Lower leg skin (tissue), 4 donors: ENCODE data around the gene CTRB1. TPM values are rescaled to one million over a fixed set of nuclear protein-coding genes. Genes with fewer than 3 reads are reported as not detected.
A peak's percentile ranks its signal among the peaks of the same experiment; 100 is the strongest.
"Not testable (repeated sequence)": the region's sequence is repeated elsewhere in the genome, so short reads cannot be mapped to it uniquely, and the experiment has no call there.

ENCODE experiments used
- DNase-seq, 2 donors: peaks; one replicate each; pipeline ENCODE4 v3.0.0-alpha.2; 2019; ENCODE audit warnings: low spot score in 2 of 2
- H3K4me3 ChIP-seq: fragments of 200-600 bp; sonication (generic); 2 replicates; pipeline ENCODE4 v1.5.1; 2017; ENCODE audit warnings: mild to moderate bottlenecking, low read depth; ENCODE audit not compliant: poor library complexity, severe bottlenecking
- POLR2A ChIP-seq, 2 donors: fragments of 450-650 bp; IDR thresholded peaks; one replicate each; pipeline ENCODE4 v1.6.1; 2016 to 2017; ENCODE audit warnings: antibody characterized with exemption in 2 of 2, mild to moderate bottlenecking in 1 of 2, moderate library complexity in 1 of 2
- WGBS, 2 donors: methylation state at CpG; one replicate each; pipeline ENCODE4 v1.1.5; 2018; 5-methylcytosine and 5-hydroxymethylcytosine counted together
- intact Hi-C: fragments of 100-400 bp; cut with DNase I; formaldehyde crosslinking; loops from one replicate; pipeline ENCODE4 v1.15.0; 2023; ENCODE audit warnings: low total_unique reads
- total RNA-seq, 4 donors: library from RNA; depleted of rRNA; stranded (reverse); fragments of >200 nt; gene quantifications; one replicate each; pipeline ENCODE4 v1.1.0, GENCODE V29; 2016
- TF ChIP-seq, protein P1 (sequence below), 3 donors: fragments of 450-650 bp; IDR thresholded peaks; one replicate each; pipeline ENCODE4 v1.5.1; 2016; ENCODE audit warnings: antibody characterized with exemption in 3 of 3, mild to moderate bottlenecking in 3 of 3, moderate library complexity in 2 of 3

CTRB1 gene
- total RNA-seq, 4 donors from 2014 or later, result 1.0 TPM; not detected in 3

DNA sequence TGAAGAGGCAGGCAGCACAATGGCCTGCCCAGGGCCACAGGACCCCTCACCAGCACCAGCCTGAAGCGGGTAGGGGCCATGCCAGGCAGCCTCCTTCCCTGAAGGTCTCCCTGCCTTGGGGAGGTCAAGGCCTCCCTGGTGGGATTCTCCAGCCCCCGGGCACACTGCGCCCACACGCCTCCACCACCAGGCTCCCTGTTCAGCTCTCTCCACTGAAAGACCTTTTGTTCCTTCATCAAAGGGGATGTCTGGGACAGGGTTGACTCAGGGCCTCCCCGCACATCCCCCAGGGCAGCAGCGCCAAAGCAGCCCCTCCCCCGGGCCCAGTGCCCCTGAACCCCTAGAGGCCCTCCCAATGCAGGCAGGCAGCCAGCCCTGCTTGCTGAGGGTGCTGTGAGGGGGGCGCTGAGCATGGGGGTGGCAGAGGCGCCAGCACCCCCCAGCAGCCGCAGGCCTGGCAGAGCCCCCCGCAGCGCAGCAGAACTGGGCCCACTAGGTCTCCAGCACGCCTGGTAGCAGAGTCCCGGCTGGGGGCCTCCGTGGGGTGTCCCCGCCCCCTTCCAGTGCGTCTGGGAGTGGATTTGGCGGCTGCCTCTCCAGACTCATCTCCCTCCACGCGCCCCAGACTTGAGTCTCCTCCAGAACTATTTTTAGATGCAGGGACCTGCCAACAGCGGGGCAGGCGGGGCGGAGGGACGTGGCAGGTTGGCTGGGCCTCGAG is 19.5 kb downstream of the CTRB1 start:
- TF ChIP-seq, protein P1, sequence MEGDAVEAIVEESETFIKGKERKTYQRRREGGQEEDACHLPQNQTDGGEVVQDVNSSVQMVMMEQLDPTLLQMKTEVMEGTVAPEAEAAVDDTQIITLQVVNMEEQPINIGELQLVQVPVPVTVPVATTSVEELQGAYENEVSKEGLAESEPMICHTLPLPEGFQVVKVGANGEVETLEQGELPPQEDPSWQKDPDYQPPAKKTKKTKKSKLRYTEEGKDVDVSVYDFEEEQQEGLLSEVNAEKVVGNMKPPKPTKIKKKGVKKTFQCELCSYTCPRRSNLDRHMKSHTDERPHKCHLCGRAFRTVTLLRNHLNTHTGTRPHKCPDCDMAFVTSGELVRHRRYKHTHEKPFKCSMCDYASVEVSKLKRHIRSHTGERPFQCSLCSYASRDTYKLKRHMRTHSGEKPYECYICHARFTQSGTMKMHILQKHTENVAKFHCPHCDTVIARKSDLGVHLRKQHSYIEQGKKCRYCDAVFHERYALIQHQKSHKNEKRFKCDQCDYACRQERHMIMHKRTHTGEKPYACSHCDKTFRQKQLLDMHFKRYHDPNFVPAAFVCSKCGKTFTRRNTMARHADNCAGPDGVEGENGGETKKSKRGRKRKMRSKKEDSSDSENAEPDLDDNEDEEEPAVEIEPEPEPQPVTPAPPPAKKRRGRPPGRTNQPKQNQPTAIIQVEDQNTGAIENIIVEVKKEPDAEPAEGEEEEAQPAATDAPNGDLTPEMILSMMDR (IDR thresholded peaks at IDR 0.05), result no peak
- no peak for TF ChIP-seq POLR2A (IDR thresholded peaks at IDR 0.05)
- 28 to 47% methylated on average over 14 to 16 of the region's 25 CpGs for WGBS, 2 donors
- no peak overlapping the region for H3K4me3 ChIP-seq
- DNase-seq, result peak in 1 of 2 donors; percentile 94
- intact Hi-C loops, result loop anchor here (5.0 kb wide), 2 partner anchors 149 to 164 kb away; no protein-coding TSS in a partner anchor

DNA sequence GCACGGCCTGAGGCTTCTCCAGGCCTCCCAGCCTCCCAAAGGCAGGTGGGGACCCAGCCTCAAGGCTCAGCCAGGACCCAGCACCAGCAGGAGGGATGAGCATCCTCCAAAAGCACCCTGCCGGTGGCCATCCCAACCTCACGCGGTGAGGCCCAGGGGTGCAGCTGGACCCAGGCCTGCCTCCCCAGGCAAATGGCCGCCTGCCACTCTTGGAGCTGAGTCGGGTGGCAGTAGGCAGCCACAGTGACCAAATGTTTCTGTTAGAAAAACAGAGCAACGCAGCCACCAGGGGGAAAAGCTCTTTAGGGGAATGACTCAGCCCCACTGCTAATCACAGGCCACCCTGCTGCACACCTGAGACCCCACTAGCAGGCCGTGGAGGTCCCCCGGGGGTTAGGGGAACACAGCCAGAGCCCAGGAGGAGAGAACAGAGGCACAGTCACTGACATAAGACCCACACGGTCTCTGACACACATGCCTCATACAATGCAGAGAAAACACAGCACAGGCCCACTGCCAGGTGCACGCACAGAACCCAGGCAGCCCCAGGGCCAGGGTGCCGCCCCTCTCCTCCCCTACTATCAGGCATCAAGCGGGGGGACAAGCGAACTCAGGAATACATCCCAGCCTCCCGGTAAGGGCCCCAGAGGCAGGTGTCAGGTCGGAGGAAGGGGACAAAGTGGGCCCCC is 20.2 kb downstream of the CTRB1 start:
- no peak for TF ChIP-seq POLR2A (IDR thresholded peaks at IDR 0.05)
- TF ChIP-seq, protein P1 (IDR thresholded peaks at IDR 0.05), result no peak
- WGBS, 2 donors, result 23 to 34% methylated on average over 7 to 15 of the region's 16 CpGs
- H3K4me3 ChIP-seq, result no peak overlapping the region
- intact Hi-C loops, result loop anchor here (5.0 kb wide), 2 partner anchors 148 to 163 kb away; no protein-coding TSS in a partner anchor
- no peak for DNase-seq

DNA sequence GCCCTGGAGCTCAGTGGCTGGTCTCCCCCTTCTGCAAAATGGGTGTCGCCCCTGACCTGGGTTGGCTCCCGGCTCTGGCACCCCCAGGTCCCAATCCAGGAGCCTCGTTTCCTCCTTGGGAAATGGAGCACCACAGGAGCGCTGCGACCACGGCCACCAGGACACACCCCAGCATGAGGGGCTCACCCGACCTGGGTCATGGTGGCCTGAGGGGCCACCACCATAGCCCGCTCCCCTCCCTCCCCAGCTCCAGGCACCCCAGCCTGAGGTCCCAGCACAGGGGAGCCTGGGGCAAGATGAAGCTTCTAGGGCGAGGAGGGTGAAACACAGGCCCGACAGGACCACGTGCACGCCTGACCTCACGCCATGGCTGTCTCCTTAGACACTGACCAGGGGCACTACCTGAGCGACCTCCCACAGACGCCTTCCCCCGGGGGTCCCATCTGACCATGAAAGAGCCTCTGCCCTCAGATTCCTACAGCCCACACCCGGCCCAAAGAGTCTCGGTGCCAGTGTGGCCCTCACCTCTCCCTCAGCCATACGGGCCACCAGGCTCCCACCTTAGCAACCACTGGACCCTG is 20.8 kb downstream of the CTRB1 start:
- H3K4me3 ChIP-seq, result no peak overlapping the region
- no peak for DNase-seq
- WGBS, 2 donors, result 82 to 83% methylated on average over 11 to 18 of the region's 19 CpGs
- TF ChIP-seq, protein P1 (IDR thresholded peaks at IDR 0.05), result no peak
- no peak for TF ChIP-seq POLR2A (IDR thresholded peaks at IDR 0.05)
- intact Hi-C loops, result loop anchor here (5.0 kb wide), 2 partner anchors 148 to 163 kb away; no protein-coding TSS in a partner anchor

DNA sequence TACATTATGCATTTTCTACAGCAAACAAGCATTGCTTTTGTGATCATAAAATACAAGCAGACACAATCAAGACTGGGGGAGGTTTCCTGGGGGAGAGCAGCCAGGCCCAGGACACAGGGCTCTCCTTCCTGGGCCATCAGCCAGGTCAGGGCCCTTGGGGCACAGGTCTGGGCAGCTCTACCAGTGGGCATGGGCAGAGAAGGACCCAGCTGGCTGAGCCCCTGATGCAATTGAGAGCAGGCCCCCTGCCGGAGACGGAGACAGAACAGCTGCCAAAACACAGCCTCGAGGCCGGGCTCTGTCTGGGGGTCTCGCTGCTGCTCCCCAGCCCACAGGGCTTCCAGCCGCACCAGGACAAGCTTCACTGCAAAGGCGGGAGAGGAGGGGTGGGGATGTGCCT is 21.8 kb downstream of the CTRB1 start:
- intact Hi-C loops, H3K4me3 ChIP-seq, DNase-seq: not testable (repeated sequence)
- 84 to 86% methylated on average over 6 to 7 of the region's 7 CpGs for WGBS, 2 donors

DNA sequence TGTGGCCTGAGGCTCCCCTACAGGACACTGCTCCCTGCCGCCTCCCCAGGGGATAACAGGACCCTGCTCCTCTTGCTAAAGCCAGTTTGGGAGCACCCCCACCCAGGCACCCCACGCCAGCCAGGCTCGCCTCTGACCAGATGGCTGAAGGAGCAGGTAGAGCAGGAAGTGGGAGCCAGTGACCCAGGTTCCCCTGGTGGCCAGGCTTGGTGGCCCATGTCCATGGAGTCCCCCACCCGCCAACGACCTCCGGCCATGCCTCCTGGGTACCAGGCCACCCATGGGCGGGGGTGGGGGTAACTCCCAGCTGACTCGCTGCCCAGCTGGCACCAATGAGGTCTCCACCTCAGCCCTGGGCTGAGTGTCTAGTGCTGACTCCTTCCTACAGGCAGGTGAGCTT is 22.6 kb downstream of the CTRB1 start:
- 74 to 86% methylated on average over 4 to 6 of the region's 8 CpGs for WGBS, 2 donors
- TF ChIP-seq, protein P1 (IDR thresholded peaks at IDR 0.05), result no peak
- TF ChIP-seq POLR2A (IDR thresholded peaks at IDR 0.05), result no peak
- no peak for DNase-seq
- intact Hi-C loops, result no loop called here
- H3K4me3 ChIP-seq, result no peak overlapping the region

DNA sequence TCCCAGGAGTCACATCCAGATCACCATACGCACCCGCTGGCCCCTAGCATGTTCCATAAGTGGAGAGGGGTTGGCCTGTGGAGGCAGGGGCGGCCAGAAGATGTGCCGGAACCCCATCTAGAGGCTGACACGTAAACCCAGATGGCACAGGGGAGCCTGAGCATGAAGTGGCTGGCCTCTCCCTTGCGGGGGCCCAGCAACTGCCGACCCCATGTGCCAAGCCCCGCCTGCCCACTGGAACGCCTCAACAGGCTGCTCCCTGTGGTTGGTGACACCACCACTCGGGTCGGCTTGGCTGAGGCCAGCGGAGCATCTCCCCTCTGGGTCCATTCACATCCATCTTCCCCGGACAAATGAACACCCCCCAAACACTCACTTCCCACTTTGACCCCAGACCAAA is 23.2 kb downstream of the CTRB1 start:
- intact Hi-C loops, result no loop called here
- 84 to 98% methylated on average over 7 to 13 of the region's 13 CpGs for WGBS, 2 donors
- TF ChIP-seq, protein P1 (IDR thresholded peaks at IDR 0.05), result no peak
- no peak for TF ChIP-seq POLR2A (IDR thresholded peaks at IDR 0.05)
- H3K4me3 ChIP-seq, result no peak overlapping the region
- no peak for DNase-seq

DNA sequence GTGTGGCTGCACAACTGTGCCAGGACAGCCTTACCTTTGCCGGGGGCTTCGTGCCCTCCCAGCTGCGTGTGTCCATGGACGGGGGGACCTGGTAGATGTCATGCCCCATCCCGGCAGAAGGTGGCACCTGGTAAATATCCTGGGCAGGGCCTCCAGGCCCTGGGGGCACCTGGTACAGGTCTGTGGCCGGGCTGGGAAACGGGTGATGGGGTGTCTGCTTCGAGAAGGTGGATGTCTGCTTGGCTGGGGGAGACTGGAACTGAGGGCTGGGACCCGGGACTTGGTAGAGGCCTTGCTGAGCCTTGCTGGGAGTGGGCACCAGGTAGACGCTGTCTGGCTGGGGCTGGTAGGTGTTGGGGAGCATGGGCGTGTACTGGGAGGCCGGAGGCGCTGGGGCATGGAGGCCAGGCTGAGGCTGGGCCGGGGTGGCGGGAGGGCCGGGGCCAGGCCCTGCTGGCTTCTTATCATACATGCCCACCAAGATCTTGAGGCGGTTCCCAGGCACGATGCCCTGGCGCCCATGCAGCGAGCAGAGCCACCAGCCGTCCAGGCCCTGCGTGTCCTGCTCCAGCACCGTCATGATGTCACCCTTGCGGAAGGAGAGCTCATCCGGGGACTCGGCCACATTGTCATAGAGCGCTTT is 23.8 kb downstream of the CTRB1 start:
- WGBS, 2 donors, result 87 to 92% methylated on average over 25 to 27 of the region's 27 CpGs
- H3K4me3 ChIP-seq, intact Hi-C loops, DNase-seq: not testable (repeated sequence)
